Transverse colon (tissue), 3 donors: Measurements from ENCODE around the gene DNAJB6.

Experiments used
- CTCF ChIP-seq, 5 experiments: fragments of 200-600 bp in 3 of 5; fragments of 450-650 bp in 2 of 5; sonication (generic) in 3 of 5; IDR thresholded peaks; 1 replicate in 2 of 5; 2 replicates in 3 of 5; pipeline ENCODE4 v1.5.1; 2016 to 2017; ENCODE audit warnings: antibody characterized with exemption in 5 of 5, inconsistent platforms in 3 of 5, mild to moderate bottlenecking in 2 of 5, moderate library complexity in 1 of 5
- POLR2A ChIP-seq: fragments of 450-650 bp; IDR thresholded peaks from one replicate; pipeline ENCODE4 v1.6.1; 2016; ENCODE audit warnings: antibody characterized with exemption, mild to moderate bottlenecking, moderate library complexity

GRCh38 chr7:157396316-157397035 is 59.7 kb downstream of the DNAJB6 start:
- TF ChIP-seq POLR2A (no peak), CTCF (IDR thresholded peaks at IDR 0.05) (no peak)
